CD4-positive, alpha-beta T cell (primary cell): Measurements from ENCODE around the gene CACNA2D3. TPM values are rescaled to one million over a fixed set of nuclear protein-coding genes. Genes with fewer than 3 reads are reported as not detected.

ENCODE experiments used
- ATAC-seq: fragments of 200-7000 bp; cut with Tn5 transposase; one replicate; pipeline ENCODE4 v1.10.0; 2022; ENCODE audit warnings: mild to moderate bottlenecking; ENCODE audit not compliant: poor library complexity
- CTCF ChIA-PET: fragments of 350-600 bp; sonication (Branson Sonifier 250); formaldehyde crosslinking; loops from one replicate; lab custom pipeline; 2021; ENCODE audit warnings: antibody characterized with exemption, inconsistent platforms; lab: Charles Lee
- POLR2A ChIA-PET: fragments of 350-600 bp; sonication (Branson Sonifier 250); formaldehyde crosslinking; loops from one replicate; lab custom pipeline; 2021; ENCODE audit warnings: antibody characterized with exemption, inconsistent platforms; lab: Charles Lee
- DNase-seq, 14 experiments: peaks; one replicate each; pipeline ENCODE4 v3.0.0-alpha.2; 2013 to 2020; ENCODE audit warnings: mixed read lengths in 2 of 14
- H3K27ac ChIP-seq, 2 donors: one replicate each; pipeline versions ENCODE4 v1.5.1 to v1.7.0; 2013; ENCODE audit warnings: low read length in 2 of 2, low read depth in 1 of 2, mild to moderate bottlenecking in 1 of 2
- H3K27me3 ChIP-seq, 2 experiments: 1 replicate in 1 of 2; 2 replicates in 1 of 2; pipeline versions ENCODE4 v1.6.1 to v1.7.0; 2013; ENCODE audit warnings: low read length in 2 of 2, control low read depth in 1 of 2, mild to moderate bottlenecking in 1 of 2, moderate library complexity in 1 of 2; ENCODE audit not compliant: insufficient read depth in 2 of 2, control insufficient read depth in 1 of 2
- H3K36me3 ChIP-seq: one replicate; pipeline ENCODE4 v1.6.1; 2013; ENCODE audit warnings: low read length, control low read depth; ENCODE audit not compliant: insufficient read depth
- H3K4me1 ChIP-seq: one replicate; pipeline ENCODE4 v1.6.1; 2013; ENCODE audit warnings: low read length, control low read depth; ENCODE audit not compliant: insufficient read depth
- H3K4me3 ChIP-seq: one replicate; pipeline ENCODE4 v1.5.1; 2013; ENCODE audit warnings: mild to moderate bottlenecking, low read length, moderate library complexity
- H3K9me3 ChIP-seq, 2 experiments: 1 replicate in 1 of 2; 2 replicates in 1 of 2; pipeline versions ENCODE4 v1.6.1 to v1.7.0; 2013; ENCODE audit warnings: low read length in 2 of 2, mild to moderate bottlenecking in 2 of 2, control low read depth in 1 of 2, moderate library complexity in 1 of 2; ENCODE audit not compliant: control insufficient read depth in 1 of 2, insufficient read depth in 1 of 2
- H3K27ac Mint-ChIP-seq: one replicate; pipeline ENCODE4 v1.8.0; 2020; ENCODE audit warnings: mixed read lengths
- H3K27me3 Mint-ChIP-seq: one replicate; pipeline ENCODE4 v1.8.0; 2021; ENCODE audit warnings: mixed read lengths
- H3K36me3 Mint-ChIP-seq: one replicate; pipeline ENCODE4 v1.8.0; 2021; ENCODE audit warnings: low read depth, mixed read lengths
- H3K4me1 Mint-ChIP-seq: one replicate; pipeline ENCODE4 v1.8.0; 2021; ENCODE audit warnings: low read depth, mixed read lengths
- H3K4me3 Mint-ChIP-seq: one replicate; pipeline ENCODE4 v1.8.0; 2020; ENCODE audit warnings: mild to moderate bottlenecking, mixed read lengths
- H3K9me3 Mint-ChIP-seq: one replicate; pipeline ENCODE4 v1.8.0; 2020; ENCODE audit warnings: mixed read lengths
- intact Hi-C, 2 experiments: fragments of 100-400 bp; cut with DNase I in 1 of 2; cut with micrococcal nuclease in 1 of 2; formaldehyde crosslinking; loops; one replicate each; pipeline versions ENCODE4 v1.15.1 to v1.9.0; 2023 to 2025; cut with DNase I, micrococcal nuclease
- total RNA-seq, 174 experiments: library from RNA in 2 of 174; stranded (reverse) in 2 of 174; gene quantifications; one replicate each; pipeline ENCODE4 v1.2.3 and lab custom pipeline; 2021 to 2026
- TF ChIP-seq, protein P1 (sequence below): fragments of 200-600 bp; IDR thresholded peaks from one replicate; pipeline ENCODE4 v1.8.0; 2022; ENCODE audit warnings: antibody characterized with exemption, mild to moderate bottlenecking

Gene CACNA2D3
- total RNA-seq, 2 experiments from 2014 or later = 0.08 TPM; not detected in 1

GRCh38 chr3:54905920-54906319 lies 783.6 kb downstream of the CACNA2D3 start:
- H3K27me3 Mint-ChIP-seq = no peaks in the 10 kb centered on the region
- CTCF ChIA-PET = no interaction called here
- H3K9me3 ChIP-seq = no peaks in the 10 kb centered on the region
- H3K9me3 Mint-ChIP-seq = no peaks in the 10 kb centered on the region
- H3K4me3 ChIP-seq = no peak overlapping the region
- ATAC-seq = no peak
- intact Hi-C loops = no loop called here
- no peaks in the 10 kb centered on the region for H3K36me3 ChIP-seq
- H3K4me3 Mint-ChIP-seq = no peak overlapping the region
- no peak for DNase-seq
- TF ChIP-seq, protein P1, sequence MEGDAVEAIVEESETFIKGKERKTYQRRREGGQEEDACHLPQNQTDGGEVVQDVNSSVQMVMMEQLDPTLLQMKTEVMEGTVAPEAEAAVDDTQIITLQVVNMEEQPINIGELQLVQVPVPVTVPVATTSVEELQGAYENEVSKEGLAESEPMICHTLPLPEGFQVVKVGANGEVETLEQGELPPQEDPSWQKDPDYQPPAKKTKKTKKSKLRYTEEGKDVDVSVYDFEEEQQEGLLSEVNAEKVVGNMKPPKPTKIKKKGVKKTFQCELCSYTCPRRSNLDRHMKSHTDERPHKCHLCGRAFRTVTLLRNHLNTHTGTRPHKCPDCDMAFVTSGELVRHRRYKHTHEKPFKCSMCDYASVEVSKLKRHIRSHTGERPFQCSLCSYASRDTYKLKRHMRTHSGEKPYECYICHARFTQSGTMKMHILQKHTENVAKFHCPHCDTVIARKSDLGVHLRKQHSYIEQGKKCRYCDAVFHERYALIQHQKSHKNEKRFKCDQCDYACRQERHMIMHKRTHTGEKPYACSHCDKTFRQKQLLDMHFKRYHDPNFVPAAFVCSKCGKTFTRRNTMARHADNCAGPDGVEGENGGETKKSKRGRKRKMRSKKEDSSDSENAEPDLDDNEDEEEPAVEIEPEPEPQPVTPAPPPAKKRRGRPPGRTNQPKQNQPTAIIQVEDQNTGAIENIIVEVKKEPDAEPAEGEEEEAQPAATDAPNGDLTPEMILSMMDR = no peak
- POLR2A ChIA-PET = no interaction called here
- H3K27ac ChIP-seq = no peak overlapping the region
- H3K27me3 ChIP-seq = no peaks in the 10 kb centered on the region
- no peak overlapping the region for H3K27ac Mint-ChIP-seq
- H3K4me1 ChIP-seq = no peaks in the 10 kb centered on the region
- H3K4me1 Mint-ChIP-seq = no peaks in the 10 kb centered on the region
- H3K36me3 Mint-ChIP-seq = no peaks in the 10 kb centered on the region

DNA sequence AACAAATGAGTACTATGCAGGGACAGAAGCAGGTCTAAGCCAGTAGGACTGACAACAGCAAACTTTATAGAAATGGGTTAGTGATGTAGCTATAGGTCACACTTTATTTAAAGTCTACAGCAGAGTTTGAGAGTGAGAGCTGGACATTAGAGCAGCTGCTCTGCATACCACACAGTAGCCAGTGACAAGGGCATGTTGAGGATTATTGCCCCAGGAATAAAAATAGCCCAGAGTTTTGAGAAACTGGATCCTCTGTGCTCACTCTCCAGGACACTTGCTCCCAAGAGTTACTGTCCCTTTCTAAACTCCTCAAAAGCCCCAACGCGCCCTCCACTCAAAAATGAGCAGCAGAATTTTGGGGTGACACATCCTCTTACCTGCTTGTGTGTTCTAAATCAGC lies 784.4 kb downstream of the CACNA2D3 start:
- Mint-ChIP-seq H3K4me1 (no peaks in the 10 kb centered on the region), H3K9me3 (peaks cover 3% of the 10 kb centered on the region), H3K36me3 (no peaks in the 10 kb centered on the region), H3K27ac (no peak overlapping the region), H3K4me3 (no peak overlapping the region), H3K27me3 (no peaks in the 10 kb centered on the region)
- no peak for DNase-seq
- no peaks in the 10 kb centered on the region for H3K9me3 ChIP-seq
- H3K4me1 ChIP-seq = no peaks in the 10 kb centered on the region
- TF ChIP-seq, protein P1 = no peak
- H3K4me3 ChIP-seq = no peak overlapping the region
- POLR2A ChIA-PET = no interaction called here
- ATAC-seq = no peak
- H3K27me3 ChIP-seq = no peaks in the 10 kb centered on the region
- H3K36me3 ChIP-seq = no peaks in the 10 kb centered on the region
- CTCF ChIA-PET = no interaction called here
- H3K27ac ChIP-seq = no peak overlapping the region
- intact Hi-C loops = no loop called here

DNA sequence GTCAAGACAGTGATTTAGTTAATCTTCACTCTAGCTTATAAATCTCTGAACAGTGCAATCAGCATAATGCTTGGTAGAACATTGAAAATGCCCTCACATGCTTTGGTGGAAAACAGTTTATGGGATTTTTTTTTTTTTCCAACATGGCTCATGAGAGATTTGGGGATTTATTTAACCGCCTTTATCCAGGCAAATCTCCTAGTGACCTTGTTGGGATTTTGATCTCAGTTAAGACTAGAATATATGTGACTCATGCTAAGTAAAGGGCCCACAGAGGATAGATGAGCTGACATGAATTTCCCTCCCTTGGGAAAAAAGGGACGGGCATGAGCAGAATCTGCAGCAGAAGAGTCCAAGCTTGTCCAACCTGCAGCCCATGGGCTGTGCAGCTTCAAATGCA lies 786.8 kb downstream of the CACNA2D3 start:
- ATAC-seq (no peak), DNase-seq (no peak)
- no peaks in the 10 kb centered on the region for H3K4me1 Mint-ChIP-seq
- ChIA-PET POLR2A (no interaction called here), CTCF (no interaction called here)
- peaks cover 6% of the 10 kb centered on the region for H3K9me3 Mint-ChIP-seq
- no peaks in the 10 kb centered on the region for H3K9me3 ChIP-seq
- H3K27me3 Mint-ChIP-seq = no peaks in the 10 kb centered on the region
- TF ChIP-seq, protein P1 = no peak
- H3K27me3 ChIP-seq = no peaks in the 10 kb centered on the region
- intact Hi-C loops = no loop called here
- H3K4me3 Mint-ChIP-seq = no peak overlapping the region
- no peaks in the 10 kb centered on the region for H3K36me3 Mint-ChIP-seq
- no peak overlapping the region for H3K4me3 ChIP-seq
- H3K27ac ChIP-seq = no peak overlapping the region
- no peak overlapping the region for H3K27ac Mint-ChIP-seq
- no peaks in the 10 kb centered on the region for H3K4me1 ChIP-seq
- no peaks in the 10 kb centered on the region for H3K36me3 ChIP-seq
